B cell (primary cell): ENCODE results near the gene C1orf116. TPM values are rescaled to one million over a fixed set of nuclear protein-coding genes. Genes with fewer than 3 reads are reported as not detected.

Source experiments
- ATAC-seq: fragments of 200-7000 bp; cut with Tn5 transposase; one replicate; pipeline ENCODE4 v1.10.0; 2021; ENCODE audit warnings: low read depth, mild to moderate bottlenecking, moderate number of reproducible peaks, moderate library complexity
- CTCF ChIA-PET: fragments of 350-600 bp; sonication (Branson Sonifier 250); formaldehyde crosslinking; loops from one replicate; lab custom pipeline; 2021; ENCODE audit warnings: antibody characterized with exemption, inconsistent platforms; lab: Charles Lee
- POLR2A ChIA-PET: fragments of 350-600 bp; sonication (Branson Sonifier 250); formaldehyde crosslinking; loops from one replicate; lab custom pipeline; 2021; ENCODE audit warnings: antibody characterized with exemption; lab: Charles Lee
- DNase-seq: peaks from one replicate; pipeline ENCODE4 v3.0.0; 2013
- H2AFZ ChIP-seq: 2 replicates; pipeline ENCODE4 v1.6.1; 2012; ENCODE audit warnings: mild to moderate bottlenecking, low read depth, low read length; ENCODE audit not compliant: insufficient read depth, poor library complexity, severe bottlenecking
- H3K27ac ChIP-seq, 2 donors: 1 replicate in 1 of 2; 2 replicates in 1 of 2; pipeline ENCODE4 v1.5.1; 2012 to 2013; ENCODE audit warnings: low read length in 2 of 2, mild to moderate bottlenecking in 2 of 2, moderate library complexity in 1 of 2
- H3K27me3 ChIP-seq, 4 experiments: fragments of 200-600 bp in 1 of 4; sonication (generic) in 1 of 4; replicated peaks in 1 of 4; 1 replicate in 2 of 4; 2 replicates in 2 of 4; pipeline versions ENCODE4 v1.6.1 to v1.7.0; 2013 to 2016; ENCODE audit warnings: low read length in 3 of 4, mild to moderate bottlenecking in 2 of 4, mixed read lengths in 1 of 4, moderate library complexity in 1 of 4; ENCODE audit not compliant: insufficient read depth in 4 of 4, control insufficient read depth in 3 of 4; ENCODE audit errors: control extremely low read depth in 1 of 4
- H3K36me3 ChIP-seq, 2 experiments: replicated peaks in 1 of 2; 1 replicate in 1 of 2; 2 replicates in 1 of 2; pipeline versions ENCODE4 v1.6.1 to v1.7.1; 2013; ENCODE audit warnings: low read length in 1 of 2; ENCODE audit not compliant: insufficient read depth in 2 of 2, control insufficient read depth in 1 of 2; ENCODE audit errors: control extremely low read depth in 1 of 2, extremely low read depth in 1 of 2
- H3K4me1 ChIP-seq, 2 donors: fragments of 200-600 bp in 1 of 2; sonication (generic) in 1 of 2; 1 replicate in 1 of 2; 2 replicates in 1 of 2; pipeline versions ENCODE4 v1.5.1 to v1.6.1; 2013 to 2017; ENCODE audit warnings: low read length in 2 of 2; ENCODE audit not compliant: control insufficient read depth in 2 of 2, insufficient read depth in 2 of 2
- H3K4me2 ChIP-seq: replicated peaks from 2 replicates; pipeline ENCODE3; 2012; ENCODE audit warnings: mild to moderate bottlenecking, low read depth, low read length; ENCODE audit not compliant: poor library complexity, severe bottlenecking
- H3K4me3 ChIP-seq, 5 experiments: fragments of 200-600 bp in 1 of 5; sonication (generic) in 1 of 5; 1 replicate in 3 of 5; 2 replicates in 2 of 5; pipeline versions ENCODE4 v1.5.1 to v1.7.0; 2011 to 2016; ENCODE audit warnings: low read length in 4 of 5, mild to moderate bottlenecking in 4 of 5, low read depth in 2 of 5, control low read depth in 1 of 5, moderate library complexity in 1 of 5; ENCODE audit not compliant: insufficient read depth in 1 of 5; ENCODE audit errors: control extremely low read depth in 1 of 5, extremely low read depth in 1 of 5
- H3K79me2 ChIP-seq: fragments of 200-600 bp; sonication (generic); one replicate; pipeline ENCODE4 v1.6.0; 2016; ENCODE audit warnings: low read length; ENCODE audit not compliant: control insufficient read depth, insufficient read depth
- H3K9ac ChIP-seq: fragments of 200-600 bp; sonication (generic); 2 replicates; pipeline ENCODE4 v1.6.1; 2017; ENCODE audit warnings: mild to moderate bottlenecking, low read length, moderate library complexity
- H3K9me3 ChIP-seq, 3 donors: one replicate each; pipeline versions ENCODE4 v1.6.1 to v1.7.1; 2013; ENCODE audit warnings: low read length in 2 of 3; ENCODE audit not compliant: control insufficient read depth in 2 of 3, insufficient read depth in 1 of 3; ENCODE audit errors: control extremely low read depth in 1 of 3
- H4K20me1 ChIP-seq: 2 replicates; pipeline ENCODE4 v1.6.0; 2012; ENCODE audit warnings: mild to moderate bottlenecking, low read length; ENCODE audit not compliant: insufficient read depth, control insufficient read depth, poor library complexity, severe bottlenecking
- H3K27ac Mint-ChIP-seq: one replicate; pipeline ENCODE4 v1.8.0; 2021; ENCODE audit warnings: mixed read lengths
- H3K27me3 Mint-ChIP-seq: one replicate; pipeline ENCODE4 v1.8.0; 2021; ENCODE audit warnings: mixed read lengths
- H3K4me1 Mint-ChIP-seq: one replicate; pipeline ENCODE4 v1.8.0; 2021; ENCODE audit warnings: mixed read lengths
- H3K4me3 Mint-ChIP-seq: one replicate; pipeline ENCODE4 v1.8.0; 2021; ENCODE audit warnings: mixed read lengths
- H3K9me3 Mint-ChIP-seq: one replicate; pipeline ENCODE4 v1.8.0; 2022; ENCODE audit warnings: mixed read lengths; ENCODE audit not compliant: insufficient read depth
- CTCF ChIP-seq: fragments of 200-600 bp; IDR thresholded peaks from one replicate; pipeline ENCODE4 v1.8.0; 2022; ENCODE audit warnings: antibody characterized with exemption, mild to moderate bottlenecking
- WGBS: methylation state at CpG from one replicate; pipeline ENCODE4 v1.1.5; 2013; ENCODE audit warnings: missing lambda C conversion rate; ENCODE audit not compliant: insufficient coverage; 5-methylcytosine and 5-hydroxymethylcytosine counted together
- intact Hi-C: fragments of 100-400 bp; cut with micrococcal nuclease; formaldehyde crosslinking; loops from one replicate; pipeline ENCODE4 v1.10.0; 2022
- polyA plus RNA-seq: library from polyadenylated mRNA; depleted of rRNA; stranded (reverse); fragments of >200 nt; gene quantifications from 2 replicates; pipeline ENCODE4 v1.2.3, GENCODE V29; 2012
- total RNA-seq, 2 donors: library from RNA; stranded (reverse); fragments of 120-200 nt in 1 of 2; gene quantifications; 1 replicate in 1 of 2; 2 replicates in 1 of 2; pipeline versions ENCODE4 v1.2.3 to v1.2.4, GENCODE V29; 2013 to 2022

The C1orf116 gene
- total and polyA plus RNA-seq, 2 donors (not counting 1 experiment from before 2014, with no cell fraction given), result 0.09 TPM; not detected in 1

- H3K4me3 Mint-ChIP-seq, result no peak overlapping the region
- Histone ChIP-seq H3K4me2 (no peak overlapping the region), H3K9me3 (no peaks in the 10 kb centered on the region), H3K79me2 (no peaks in the 10 kb centered on the region), H3K4me3 (no peak overlapping the region), H4K20me1 (no peaks in the 10 kb centered on the region), H3K9ac (no peak overlapping the region), H3K36me3 (no peaks in the 10 kb centered on the region), H2AFZ (no peak overlapping the region), H3K27me3 (peaks cover 0 to 5% (median 0%) of the 10 kb centered on the region in 4 experiments), H3K4me1 (no peaks in the 10 kb centered on the region), H3K27ac (no peak overlapping the region)
- DNase-seq (no peak), ATAC-seq (no peak)
- intact Hi-C loops, result no loop called here
- no peaks in the 10 kb centered on the region for H3K9me3 Mint-ChIP-seq
- TF ChIP-seq CTCF, result no peak
- CTCF ChIA-PET, result interaction anchor here (0.6 to 9.7 kb wide), 4 partner anchors 26 to 241 kb away, joined by 3 to 114 read pairs (median 6); no protein-coding TSS in a partner anchor
- H3K27ac Mint-ChIP-seq, result no peak overlapping the region
- no peaks in the 10 kb centered on the region for H3K4me1 Mint-ChIP-seq
- no peaks in the 10 kb centered on the region for H3K27me3 Mint-ChIP-seq
- POLR2A ChIA-PET, result no interaction called here
- WGBS, result no CpG with 5 or more reads among the region's 1 CpG
These were observed 57.2 kb downstream of the C1orf116 start for GRCh38 chr1:206975306-206975705.

GRCh38 chr1:206974140-206974539, 58.4 kb downstream of the C1orf116 start:
- no peaks in the 10 kb centered on the region for H3K79me2 ChIP-seq
- CTCF ChIA-PET, result interaction anchor here (0.7 to 8.4 kb wide), 8 partner anchors 7 to 247 kb away, joined by 3 to 77 read pairs (median 3); no protein-coding TSS in a partner anchor
- H3K4me3 ChIP-seq, result no peak overlapping the region
- DNase-seq (no peak), ATAC-seq (no peak)
- Mint-ChIP-seq H3K9me3 (no peaks in the 10 kb centered on the region), H3K27ac (no peak overlapping the region), H3K4me1 (no peaks in the 10 kb centered on the region), H3K4me3 (no peak overlapping the region), H3K27me3 (no peaks in the 10 kb centered on the region)
- H3K9me3 ChIP-seq, result no peaks in the 10 kb centered on the region
- peaks cover 0 to 7% (median 0%) of the 10 kb centered on the region in 4 experiments for H3K27me3 ChIP-seq
- H3K4me1 ChIP-seq, result no peaks in the 10 kb centered on the region
- no peak overlapping the region for H3K9ac ChIP-seq
- intact Hi-C loops, result no loop called here
- WGBS, result 94% methylated on average over 2 of the region's 3 CpGs
- POLR2A ChIA-PET, result interaction anchor here (0.5 kb wide), 1 partner anchor 60 kb away, joined by 3 read pairs; no protein-coding TSS in a partner anchor
- H3K4me2 ChIP-seq, result no peak overlapping the region
- H4K20me1 ChIP-seq, result no peaks in the 10 kb centered on the region
- H3K36me3 ChIP-seq, result no peaks in the 10 kb centered on the region
- TF ChIP-seq CTCF, result no peak
- H3K27ac ChIP-seq, result no peak overlapping the region
- no peak overlapping the region for H2AFZ ChIP-seq
